ENCODE results near the gene PTPN20. TPM values are rescaled to one million over a fixed set of nuclear protein-coding genes. Genes with fewer than 3 reads are reported as not detected.

PTPN20 gene
- total RNA-seq, 4 donors from 2014 or later = 2.9 TPM; not detected in 3

DNA sequence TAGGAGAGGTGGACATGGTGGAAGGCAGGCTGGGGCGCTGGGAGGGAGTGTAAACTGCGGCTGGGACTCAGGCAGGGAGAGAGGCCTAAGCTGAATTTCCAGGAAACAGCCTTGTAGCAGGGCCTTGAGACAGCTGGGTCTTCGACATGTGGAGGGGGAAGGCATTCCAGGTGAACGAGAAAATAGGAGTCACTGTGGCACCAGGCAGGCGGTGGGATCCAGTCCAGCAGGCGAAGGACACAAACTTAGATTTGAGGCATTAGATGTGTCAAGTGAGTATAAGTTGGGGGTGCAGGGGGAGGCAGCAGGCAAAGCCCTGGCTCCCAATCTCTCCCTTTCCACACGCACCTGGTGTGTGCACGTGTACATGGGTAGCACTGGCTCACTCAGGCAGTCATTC is 105.3 kb downstream of the PTPN20 start:
- Histone ChIP-seq H3K4me1 (no peaks in the 10 kb centered on the region), H3K27me3 (no peaks in the 10 kb centered on the region), H3K4me3 (no peak overlapping the region), H3K9me3 (no peaks in the 10 kb centered on the region), H3K36me3 (no peaks in the 10 kb centered on the region), H3K27ac (no peak overlapping the region)
- DNase-seq = no peak
- TF ChIP-seq CTCF (IDR thresholded peaks at IDR 0.05) (no peak), POLR2A (IDR thresholded peaks at IDR 0.05) (no peak)

- no peak for DNase-seq
- Histone ChIP-seq H3K4me1 (no peaks in the 10 kb centered on the region), H3K27ac (no peak overlapping the region), H3K4me3 (no peak overlapping the region), H3K36me3 (no peaks in the 10 kb centered on the region), H3K27me3 (no peaks in the 10 kb centered on the region), H3K9me3 (no peaks in the 10 kb centered on the region)
- TF ChIP-seq CTCF (IDR thresholded peaks at IDR 0.05) (no peak), POLR2A (IDR thresholded peaks at IDR 0.05) (no peak)
Measured at GRCh38 chr10:47018026-47018735, 107.0 kb downstream of the PTPN20 start.

DNA sequence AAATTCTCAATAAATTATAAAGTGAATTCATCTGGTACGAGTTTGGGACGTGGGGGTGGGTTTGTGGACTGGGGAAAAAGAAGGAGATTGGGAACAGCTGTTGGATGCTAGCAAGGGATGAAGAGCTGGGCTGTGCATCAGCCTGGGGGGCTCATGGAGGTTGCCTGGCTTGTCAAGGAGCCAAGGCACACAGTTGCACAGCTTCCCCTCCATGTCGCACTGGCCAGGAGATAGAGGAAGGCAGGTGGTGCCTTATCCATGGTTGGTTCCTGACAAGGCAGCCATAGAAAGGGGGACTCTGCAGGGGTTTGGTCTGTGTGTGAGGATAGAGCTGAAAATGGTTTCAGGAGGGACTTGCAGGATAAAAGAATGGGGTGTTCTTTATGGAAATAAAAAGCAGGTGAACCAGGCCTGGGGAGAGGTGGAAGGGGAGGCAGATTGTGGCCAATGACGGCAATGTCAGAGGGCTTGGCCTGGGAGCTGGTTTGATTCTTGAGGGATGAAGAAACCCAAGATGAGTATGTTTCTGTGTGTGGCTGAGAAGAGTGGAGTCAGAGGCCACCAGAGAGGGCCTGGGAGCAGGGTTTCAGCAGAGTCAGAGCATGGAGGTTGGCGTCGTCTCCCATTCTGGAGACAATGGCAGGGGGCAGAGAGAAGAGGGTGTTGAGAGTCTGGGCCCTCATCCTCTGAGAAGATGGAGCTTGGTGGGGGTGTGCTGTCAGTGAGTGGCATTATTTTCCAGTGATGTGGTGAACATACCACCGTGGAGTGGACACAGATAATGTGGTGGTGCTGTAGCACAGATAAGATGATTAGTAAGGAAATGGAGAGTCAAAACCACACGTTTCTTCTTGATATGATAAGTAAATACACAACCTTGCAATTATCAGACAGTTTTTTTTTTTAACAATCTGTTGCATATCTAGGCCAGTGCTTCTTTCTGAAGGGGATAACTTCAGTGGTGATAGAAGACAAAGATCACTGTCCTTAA is 108.2 kb downstream of the PTPN20 start:
- Histone ChIP-seq H3K4me1 (no peaks in the 10 kb centered on the region), H3K9me3 (no peaks in the 10 kb centered on the region), H3K27ac (no peak overlapping the region), H3K36me3 (no peaks in the 10 kb centered on the region), H3K4me3 (no peak overlapping the region), H3K27me3 (no peaks in the 10 kb centered on the region)
- TF ChIP-seq POLR2A (IDR thresholded peaks at IDR 0.05) (no peak), CTCF (IDR thresholded peaks at IDR 0.05) (no peak)
- DNase-seq = no peak

GRCh38 chr10:47020471-47020870 is 109.2 kb downstream of the PTPN20 start:
- TF ChIP-seq CTCF (IDR thresholded peaks at IDR 0.05) (no peak), POLR2A (IDR thresholded peaks at IDR 0.05) (no peak)
- Histone ChIP-seq H3K27ac (no peak overlapping the region), H3K36me3 (no peaks in the 10 kb centered on the region)

GRCh38 chr10:47021850-47022249 is 110.6 kb downstream of the PTPN20 start:
- Histone ChIP-seq H3K4me3 (no peak overlapping the region), H3K36me3 (no peaks in the 10 kb centered on the region), H3K4me1 (no peaks in the 10 kb centered on the region), H3K27me3 (no peaks in the 10 kb centered on the region), H3K27ac (no peak overlapping the region), H3K9me3 (no peaks in the 10 kb centered on the region)
- TF ChIP-seq CTCF (IDR thresholded peaks at IDR 0.05) (no peak), POLR2A (IDR thresholded peaks at IDR 0.05) (no peak)
- no peak for DNase-seq

More at GRCh38 chr10:47020471-47020870, 109.2 kb downstream of the PTPN20 start:
- H3K4me3 ChIP-seq = no peak overlapping the region
- no peaks in the 10 kb centered on the region for H3K9me3 ChIP-seq
- H3K27me3 ChIP-seq = no peaks in the 10 kb centered on the region
- no peaks in the 10 kb centered on the region for H3K4me1 ChIP-seq
- DNase-seq = peak in 1 of 3 donors; percentile 18

Data from Peyer's patch (tissue), 4 donors.